Neural cell (in vitro differentiated cells): Measurements from ENCODE around the gene NAA35.

Source experiments
- EP300 ChIP-seq: fragments of 450-650 bp; conservative IDR thresholded peaks from 2 replicates; pipeline ENCODE4 v1.6.1; 2014; ENCODE audit warnings: antibody characterized with exemption, mild to moderate bottlenecking, moderate library complexity; ENCODE audit not compliant: poor library complexity, severe bottlenecking
- EZH2 ChIP-seq: fragments of 200-600, 300-800 bp; shearing (Covaris generic), sonication (generic); IDR thresholded peaks from 2 replicates; pipeline ENCODE4 v1.6.1; 2014; ENCODE audit warnings: antibody characterized with exemption, low read length, borderline replicate concordance, mild to moderate bottlenecking; ENCODE audit not compliant: insufficient read depth, poor library complexity, severe bottlenecking
- RAD21 ChIP-seq: fragments of 450-650 bp; conservative IDR thresholded peaks from 2 replicates; pipeline ENCODE4 v1.6.1; 2014; ENCODE audit warnings: antibody characterized with exemption, mild to moderate bottlenecking, moderate library complexity
- TF ChIP-seq, protein P1 (sequence below): fragments of 450-650 bp; IDR thresholded peaks from 2 replicates; pipeline ENCODE4 v1.5.1; 2014; ENCODE audit warnings: antibody characterized with exemption, mild to moderate bottlenecking, moderate library complexity; ENCODE audit not compliant: poor library complexity, severe bottlenecking

DNA sequence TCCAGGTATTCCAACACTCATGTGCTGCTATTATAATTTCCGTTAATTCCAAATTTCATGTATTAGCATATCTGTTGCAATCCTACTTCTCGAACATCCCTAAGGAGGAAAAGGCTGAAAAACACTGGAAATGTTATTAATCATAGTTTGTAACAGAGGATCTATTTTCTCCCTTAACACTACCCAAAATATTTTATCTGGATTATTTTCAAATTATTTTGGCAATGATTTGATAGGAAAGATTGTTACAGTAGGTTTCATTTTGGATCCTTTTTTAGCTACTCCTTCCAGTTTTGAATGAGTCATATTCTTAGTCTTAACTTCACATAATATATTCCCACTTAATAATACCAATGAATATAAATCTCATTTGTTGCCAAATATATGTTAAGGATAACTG lies 13.9 kb upstream of the NAA35 start:
- TF ChIP-seq, protein P1, sequence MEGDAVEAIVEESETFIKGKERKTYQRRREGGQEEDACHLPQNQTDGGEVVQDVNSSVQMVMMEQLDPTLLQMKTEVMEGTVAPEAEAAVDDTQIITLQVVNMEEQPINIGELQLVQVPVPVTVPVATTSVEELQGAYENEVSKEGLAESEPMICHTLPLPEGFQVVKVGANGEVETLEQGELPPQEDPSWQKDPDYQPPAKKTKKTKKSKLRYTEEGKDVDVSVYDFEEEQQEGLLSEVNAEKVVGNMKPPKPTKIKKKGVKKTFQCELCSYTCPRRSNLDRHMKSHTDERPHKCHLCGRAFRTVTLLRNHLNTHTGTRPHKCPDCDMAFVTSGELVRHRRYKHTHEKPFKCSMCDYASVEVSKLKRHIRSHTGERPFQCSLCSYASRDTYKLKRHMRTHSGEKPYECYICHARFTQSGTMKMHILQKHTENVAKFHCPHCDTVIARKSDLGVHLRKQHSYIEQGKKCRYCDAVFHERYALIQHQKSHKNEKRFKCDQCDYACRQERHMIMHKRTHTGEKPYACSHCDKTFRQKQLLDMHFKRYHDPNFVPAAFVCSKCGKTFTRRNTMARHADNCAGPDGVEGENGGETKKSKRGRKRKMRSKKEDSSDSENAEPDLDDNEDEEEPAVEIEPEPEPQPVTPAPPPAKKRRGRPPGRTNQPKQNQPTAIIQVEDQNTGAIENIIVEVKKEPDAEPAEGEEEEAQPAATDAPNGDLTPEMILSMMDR = no peak
- no peak for TF ChIP-seq EP300
- no peak for TF ChIP-seq EZH2
- no peak for TF ChIP-seq RAD21
